Neutrophil (primary cell): ENCODE measurements around the gene ATG9B.

ENCODE experiments used
- H3K27ac ChIP-seq: fragments of 200-600 bp; sonication (generic); 2 replicates; pipeline ENCODE4 v1.5.1; 2016; ENCODE audit warnings: mild to moderate bottlenecking, moderate library complexity
- H3K27me3 ChIP-seq: fragments of 200-600 bp; sonication (generic); 2 replicates; pipeline ENCODE4 v1.6.0; 2016; ENCODE audit warnings: mild to moderate bottlenecking
- H3K36me3 ChIP-seq: fragments of 200-600 bp; sonication (generic); 2 replicates; pipeline ENCODE4 v1.5.1; 2017
- H3K4me1 ChIP-seq, 2 experiments: fragments of 200-600 bp in 1 of 2; sonication (generic) in 1 of 2; 1 replicate in 1 of 2; 2 replicates in 1 of 2; pipeline versions ENCODE4 v1.5.1 to v1.6.1; 2013 to 2016; ENCODE audit warnings: low read depth in 1 of 2, low read length in 1 of 2, mild to moderate bottlenecking in 1 of 2, moderate library complexity in 1 of 2; ENCODE audit not compliant: control insufficient read depth in 1 of 2, insufficient read depth in 1 of 2
- H3K4me3 ChIP-seq, 2 experiments: fragments of 200-600 bp in 1 of 2; sonication (generic) in 1 of 2; 1 replicate in 1 of 2; 2 replicates in 1 of 2; pipeline ENCODE4 v1.5.1; 2013 to 2016; ENCODE audit warnings: low read depth in 1 of 2, low read length in 1 of 2, mild to moderate bottlenecking in 1 of 2, moderate library complexity in 1 of 2
- H3K9me3 ChIP-seq: fragments of 200-600 bp; sonication (generic); 2 replicates; pipeline ENCODE4 v1.5.1; 2016
- TF ChIP-seq, protein P1 (sequence below): fragments of 200-600 bp; sonication (generic); IDR thresholded peaks from 2 replicates; pipeline ENCODE4 v1.5.1; 2016; ENCODE audit warnings: antibody characterized with exemption

The ATG9B gene

DNA sequence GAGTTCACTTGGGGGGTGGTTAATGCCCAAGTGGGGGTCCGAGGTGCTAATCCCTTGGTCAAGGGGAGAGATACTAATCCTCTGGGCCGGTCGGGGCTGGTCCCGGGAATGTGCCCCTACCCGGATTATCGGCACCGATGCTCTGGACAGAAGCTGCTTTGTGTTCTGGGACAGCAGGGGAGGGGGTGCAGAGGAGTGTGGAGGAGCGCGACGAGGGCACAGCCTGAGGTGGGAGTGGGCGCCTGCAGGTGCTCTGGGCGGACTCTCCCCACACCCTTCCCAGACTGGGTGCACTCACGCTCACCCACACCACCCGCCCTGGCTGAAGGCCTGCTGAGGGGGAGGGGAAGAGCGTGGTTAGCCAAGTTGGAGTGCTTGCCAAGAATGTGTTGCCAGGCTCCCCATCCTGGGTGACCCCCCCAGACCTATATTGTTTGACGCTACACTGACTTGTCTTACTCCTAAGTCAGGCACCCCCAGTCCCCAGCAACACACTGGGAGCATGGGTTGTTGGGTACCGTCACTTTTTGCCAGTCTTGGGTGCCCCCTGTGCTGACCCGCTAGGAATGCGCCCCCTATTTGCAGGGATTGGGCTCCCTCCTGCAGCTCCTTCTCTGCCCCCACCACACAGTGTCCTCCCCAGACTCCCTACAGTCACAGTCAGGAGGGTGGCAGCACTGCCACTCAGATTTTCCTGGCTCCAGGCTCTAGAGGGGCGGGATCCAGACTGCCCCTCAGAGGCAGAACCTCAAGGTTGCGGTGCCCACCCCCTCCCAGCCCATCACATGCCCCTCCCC is 36.3 kb upstream of the ATG9B start:
- Histone ChIP-seq H3K4me3 (peak overlapping the region; percentile 69 to 88), H3K27ac (no peak overlapping the region), H3K4me1 (peaks cover 32 to 37% of the 10 kb centered on the region in 2 experiments), H3K36me3 (peaks cover 18% of the 10 kb centered on the region), H3K9me3 (no peaks in the 10 kb centered on the region), H3K27me3 (no peaks in the 10 kb centered on the region)
- TF ChIP-seq, protein P1, sequence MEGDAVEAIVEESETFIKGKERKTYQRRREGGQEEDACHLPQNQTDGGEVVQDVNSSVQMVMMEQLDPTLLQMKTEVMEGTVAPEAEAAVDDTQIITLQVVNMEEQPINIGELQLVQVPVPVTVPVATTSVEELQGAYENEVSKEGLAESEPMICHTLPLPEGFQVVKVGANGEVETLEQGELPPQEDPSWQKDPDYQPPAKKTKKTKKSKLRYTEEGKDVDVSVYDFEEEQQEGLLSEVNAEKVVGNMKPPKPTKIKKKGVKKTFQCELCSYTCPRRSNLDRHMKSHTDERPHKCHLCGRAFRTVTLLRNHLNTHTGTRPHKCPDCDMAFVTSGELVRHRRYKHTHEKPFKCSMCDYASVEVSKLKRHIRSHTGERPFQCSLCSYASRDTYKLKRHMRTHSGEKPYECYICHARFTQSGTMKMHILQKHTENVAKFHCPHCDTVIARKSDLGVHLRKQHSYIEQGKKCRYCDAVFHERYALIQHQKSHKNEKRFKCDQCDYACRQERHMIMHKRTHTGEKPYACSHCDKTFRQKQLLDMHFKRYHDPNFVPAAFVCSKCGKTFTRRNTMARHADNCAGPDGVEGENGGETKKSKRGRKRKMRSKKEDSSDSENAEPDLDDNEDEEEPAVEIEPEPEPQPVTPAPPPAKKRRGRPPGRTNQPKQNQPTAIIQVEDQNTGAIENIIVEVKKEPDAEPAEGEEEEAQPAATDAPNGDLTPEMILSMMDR = no peak

DNA sequence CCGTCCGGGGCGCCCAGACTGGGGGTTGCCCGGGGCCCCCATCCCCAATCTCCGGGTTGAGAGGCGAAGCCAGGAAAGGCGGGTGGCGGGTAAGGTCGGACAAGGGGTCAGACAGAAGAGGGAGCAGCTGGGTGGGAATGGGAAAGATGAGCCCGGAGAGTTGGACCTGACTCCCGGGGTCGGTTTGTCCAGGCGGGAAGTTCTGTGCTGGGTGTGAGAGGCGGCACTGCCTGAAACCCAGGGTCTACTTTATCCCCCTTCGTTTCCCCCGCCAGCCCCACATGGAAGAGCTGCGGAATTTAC is 35.8 kb upstream of the ATG9B start:
- H3K4me3 ChIP-seq = peak overlapping the region; percentile 69 to 88
- H3K27ac ChIP-seq = peak overlapping the region; percentile 82
- H3K36me3 ChIP-seq = peaks cover 13% of the 10 kb centered on the region
- peaks cover 32 to 37% of the 10 kb centered on the region in 2 experiments for H3K4me1 ChIP-seq
- H3K9me3 ChIP-seq = no peaks in the 10 kb centered on the region
- TF ChIP-seq, protein P1 = no peak
- no peaks in the 10 kb centered on the region for H3K27me3 ChIP-seq

DNA sequence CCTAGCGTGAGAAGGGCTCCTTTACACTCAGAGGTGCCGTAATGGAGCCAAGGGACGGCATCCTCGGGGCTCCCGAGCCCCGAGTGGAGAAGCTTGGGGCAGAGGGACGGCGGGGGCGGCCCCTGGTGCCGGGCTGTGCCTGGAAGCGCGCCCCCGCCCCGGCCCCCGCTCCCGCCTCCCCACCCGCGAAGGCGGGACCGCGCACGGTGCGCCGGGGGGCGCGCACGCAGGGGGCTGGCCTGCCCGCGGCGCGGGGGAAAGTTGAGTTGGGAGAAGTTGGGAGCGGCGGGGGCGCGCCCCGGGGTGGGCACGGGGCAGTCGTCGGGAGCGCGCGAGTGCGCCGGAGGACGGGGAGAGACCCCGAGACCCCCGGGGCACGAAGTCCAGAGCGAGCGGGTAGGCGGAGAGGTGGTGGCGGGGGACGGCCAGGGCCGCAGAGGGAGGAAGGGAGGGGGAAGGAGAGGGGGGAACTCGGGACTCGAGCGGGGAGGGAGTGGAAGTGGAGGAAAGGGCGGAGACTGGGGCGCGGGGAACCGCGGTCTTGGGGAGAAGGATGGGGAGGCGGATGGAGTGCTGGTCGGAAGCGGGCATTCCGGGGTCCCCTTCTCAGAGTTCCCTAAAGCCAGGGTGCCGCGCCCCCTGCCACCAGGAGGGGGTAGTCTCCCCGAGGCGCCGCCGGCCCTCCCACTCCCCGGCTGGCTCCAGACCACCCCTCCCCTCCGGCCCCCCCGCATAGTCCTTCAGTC is 35.2 kb upstream of the ATG9B start, which contains the start of gene SLC4A2:
TSS of gene SLC4A2 (plus strand) at position 223 of the 746 bp plus-strand sequence. CDS start 2,399 bp downstream, outside the sequence.
- peak within 1 kb of the TSS; percentile 69 to 88 for H3K4me3 ChIP-seq

DNA sequence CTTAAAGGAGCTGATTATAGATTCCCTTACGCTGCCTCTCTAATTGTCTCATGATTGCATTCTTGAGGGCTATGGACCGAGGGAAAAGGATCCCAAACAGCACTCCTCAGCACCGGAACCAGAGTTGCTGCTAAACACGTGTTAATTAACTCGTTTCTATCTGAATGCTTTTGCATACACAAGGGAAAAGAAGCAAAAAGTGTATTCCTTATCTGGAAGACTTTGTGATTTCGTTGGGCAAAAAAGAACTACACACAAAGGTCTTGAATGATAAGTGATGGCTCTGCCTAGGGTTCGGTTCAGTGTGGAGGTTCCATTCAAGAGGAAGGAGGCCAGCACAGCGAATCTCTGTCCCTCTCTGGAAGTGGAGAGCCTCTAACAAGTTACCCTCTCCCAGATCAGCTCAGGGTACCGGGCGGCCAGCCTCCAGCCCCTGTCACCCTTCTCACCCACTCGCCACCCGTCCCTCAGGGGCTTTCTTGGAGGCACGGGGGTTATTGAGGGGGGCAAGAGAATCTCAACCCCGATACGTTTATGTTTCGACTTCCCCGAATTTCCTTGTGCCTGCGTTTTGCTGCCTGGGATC is 34.6 kb upstream of the ATG9B start:
- TF ChIP-seq, protein P1 = no peak
- H3K36me3 ChIP-seq = peaks cover under 1% of the 10 kb centered on the region
- no peaks in the 10 kb centered on the region for H3K9me3 ChIP-seq
- H3K4me1 ChIP-seq = peaks cover 33 to 37% of the 10 kb centered on the region in 2 experiments
- H3K27ac ChIP-seq = peak overlapping the region; percentile 82
- no peaks in the 10 kb centered on the region for H3K27me3 ChIP-seq
- H3K4me3 ChIP-seq = peak overlapping the region; percentile 69 to 88

More for the DNA sequence above, 35.2 kb upstream of the ATG9B start, which contains the start of gene SLC4A2:
- Histone ChIP-seq H3K27me3 (no peaks in the 10 kb centered on the region), H3K4me1 (peaks cover 32 to 37% of the 10 kb centered on the region in 2 experiments), H3K27ac (peak within 1 kb of the TSS; percentile 82), H3K9me3 (no peaks in the 10 kb centered on the region), H3K36me3 (peaks cover 8% of the 10 kb centered on the region)
- TF ChIP-seq, protein P1 = peak; percentile 35

DNA sequence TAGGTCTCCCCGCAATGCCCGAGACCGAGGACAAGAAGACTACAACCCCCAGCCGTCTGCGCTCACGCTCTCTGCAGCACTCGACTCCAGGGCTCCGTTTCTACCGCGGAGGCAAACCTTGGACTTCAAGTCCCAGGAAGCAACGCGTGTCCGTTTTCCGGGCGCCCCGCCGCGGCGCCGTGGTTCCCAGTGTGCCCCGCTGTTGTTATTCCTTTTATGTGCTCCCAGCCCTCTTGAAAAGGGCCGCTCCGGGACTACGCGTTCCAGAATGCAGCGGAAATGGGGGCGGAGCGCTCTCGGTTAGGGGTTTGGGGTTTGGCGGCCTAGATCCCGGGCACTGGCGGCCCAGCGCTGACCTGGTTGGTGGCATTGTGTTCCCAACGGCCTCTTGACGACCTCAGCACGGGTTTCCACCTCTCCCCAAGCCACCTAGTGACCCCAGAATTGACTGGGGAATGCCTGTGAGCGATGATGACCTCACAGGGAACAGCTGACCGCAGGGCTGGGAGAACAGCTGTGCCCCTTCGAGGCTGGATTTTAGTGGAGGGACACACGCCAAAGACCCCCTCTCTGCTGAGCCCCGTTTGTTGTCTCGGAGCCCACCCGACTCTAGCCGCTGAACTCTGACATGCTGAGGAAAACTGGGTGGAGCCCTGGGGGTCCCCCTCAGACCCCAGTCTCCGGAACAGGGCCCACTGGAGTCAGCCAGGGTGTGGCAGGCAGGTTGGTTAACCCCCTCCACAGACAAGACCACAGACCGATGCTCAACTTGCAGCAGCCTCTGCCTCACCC is 33.9 kb upstream of the ATG9B start:
- H3K27ac ChIP-seq = peak overlapping the region; percentile 82
- peaks cover 40 to 42% of the 10 kb centered on the region in 2 experiments for H3K4me1 ChIP-seq
- H3K36me3 ChIP-seq = no peaks in the 10 kb centered on the region
- TF ChIP-seq, protein P1 = peak; percentile 37
- H3K27me3 ChIP-seq = no peaks in the 10 kb centered on the region
- H3K9me3 ChIP-seq = no peaks in the 10 kb centered on the region
- H3K4me3 ChIP-seq = peak overlapping the region; percentile 69 to 88
